Activated T-cell treated with anti-CD3 and anti-CD28 coated beads, Interleukin-2, amount 50 U/mL, for 72 hours (primary cell): ENCODE measurements around the gene CUEDC2. TPM values are rescaled to one million over a fixed set of nuclear protein-coding genes. Genes with fewer than 3 reads are reported as not detected.

Source experiments
- total RNA-seq, 2 donors: library from RNA; stranded (reverse); gene quantifications; one replicate each; pipeline ENCODE4 v1.2.3, GENCODE V29; 2022

The CUEDC2 gene
- total RNA-seq, 2 donors from 2014 or later, result 78.7 to 79.5 TPM

Other genes with a start within 250 kb of the CUEDC2 start
- under 1 TPM in 1 of 2 donors, not detected in 1; 0.24 TPM for gene ELOVL3, start 206.3 kb downstream of the CUEDC2 start, total RNA-seq
- gene PITX3, start 191.1 kb downstream of the CUEDC2 start, total RNA-seq, result under 1 TPM; 0.24 to 0.28 TPM
- gene GBF1, start 187.0 kb downstream of the CUEDC2 start, total RNA-seq, result 10 to 100 TPM; 44.2 to 47.6 TPM
- 100 to 1,000 TPM; 472 to 564 TPM for gene NFKB2, start 36.9 kb downstream of the CUEDC2 start, total RNA-seq
- gene PSD, start 13.8 kb downstream of the CUEDC2 start, total RNA-seq, result 10 to 100 TPM in 1 of 2 donors, 1 to 10 TPM in 1; 8.6 to 11.7 TPM
- gene FBXL15, start 11.7 kb downstream of the CUEDC2 start, total RNA-seq, result 10 to 100 TPM; 15.3 TPM
- under 1 TPM in 1 of 2 donors, not detected in 1; 0.21 TPM for gene C10orf95, start 19.0 kb upstream of the CUEDC2 start, total RNA-seq
- 10 to 100 TPM; 61.6 to 68.3 TPM for gene ACTR1A, start 70.1 kb upstream of the CUEDC2 start, total RNA-seq
- gene SUFU, start 71.4 kb upstream of the CUEDC2 start, total RNA-seq, result 1 to 10 TPM; 9.1 to 9.2 TPM
- 10 to 100 TPM; 57.9 to 58.2 TPM for gene TRIM8, start 211.9 kb upstream of the CUEDC2 start, total RNA-seq